Iris pigment epithelial cell (primary cell): ENCODE measurements around the gene RBMX2.
"Not testable (repeated sequence)": the region's sequence is repeated elsewhere in the genome, so short reads cannot be mapped to it uniquely, and the experiment has no call there.

ENCODE experiments used
- DNase-seq: peaks from one replicate; pipeline ENCODE4 v3.0.0-alpha.2; 2011; ENCODE audit warnings: low read depth

Gene RBMX2

GRCh38 chrX:130401415-130402207, at the start of gene RBMX2:
Gene RBMX2, plus strand, starts transcription at chrX:130401987. Its CDS starts 46 bp downstream, at chrX:130402033.
- peak; percentile 57 for DNase-seq

- not testable (repeated sequence) for DNase-seq
These were observed 49.7 kb upstream of the RBMX2 start for GRCh38 chrX:130352050-130352449.

- DNase-seq = no peak
These were observed 25.7 kb upstream of the RBMX2 start for GRCh38 chrX:130376077-130376476.

- peak; percentile 3 for DNase-seq
These were observed 23.6 kb upstream of the RBMX2 start for GRCh38 chrX:130378024-130378669.

GRCh38 chrX:130385520-130385919, 16.3 kb upstream of the RBMX2 start, which contains the start of gene GPR119:
Gene GPR119, minus strand, starts transcription at chrX:130385674. Its CDS starts 227 bp downstream, at chrX:130385447.
- DNase-seq = no peak

GRCh38 chrX:130386408-130386808, 15.4 kb upstream of the RBMX2 start:
- no peak for DNase-seq

- peak; percentile 46 for DNase-seq
These were observed 8.2 kb upstream of the RBMX2 start for GRCh38 chrX:130393451-130394074.

GRCh38 chrX:130395341-130395740, 6.4 kb upstream of the RBMX2 start:
- no peak for DNase-seq

GRCh38 chrX:130402208-130402684, 459 bp downstream of the RBMX2 start:
- no peak for DNase-seq

GRCh38 chrX:130413415-130413814, 11.6 kb downstream of the RBMX2 start:
- peak; percentile 10 for DNase-seq

GRCh38 chrX:130414800-130415199, 13.0 kb downstream of the RBMX2 start:
- no peak for DNase-seq

- DNase-seq = no peak
These were observed 13.4 kb downstream of the RBMX2 start for GRCh38 chrX:130415201-130415600.

- DNase-seq = no peak
These were observed 15.0 kb downstream of the RBMX2 start for GRCh38 chrX:130416785-130417184.

- DNase-seq = no peak
These were observed 16.3 kb downstream of the RBMX2 start for GRCh38 chrX:130418066-130418465.

- no peak for DNase-seq
These were observed 17.0 kb downstream of the RBMX2 start for GRCh38 chrX:130418740-130419139.

GRCh38 chrX:130419263-130419662, 17.5 kb downstream of the RBMX2 start:
- DNase-seq = no peak

GRCh38 chrX:130426531-130426930, 24.7 kb downstream of the RBMX2 start:
- no peak for DNase-seq

GRCh38 chrX:130429236-130429635, 27.4 kb downstream of the RBMX2 start:
- not testable (repeated sequence) for DNase-seq

GRCh38 chrX:130435937-130436336, 34.1 kb downstream of the RBMX2 start:
- no peak for DNase-seq

- not testable (repeated sequence) for DNase-seq
These were observed 36.2 kb downstream of the RBMX2 start for GRCh38 chrX:130437996-130438395.

- no peak for DNase-seq
These were observed 42.1 kb downstream of the RBMX2 start for GRCh38 chrX:130443875-130444274.

- no peak for DNase-seq
These were observed 43.0 kb downstream of the RBMX2 start for GRCh38 chrX:130444641-130445336.
